ENCODE measurements around the gene FOXP4. TPM values are rescaled to one million over a fixed set of nuclear protein-coding genes. Genes with fewer than 3 reads are reported as not detected.

Gene FOXP4
- total RNA-seq, 1 donor from 2014 or later, result 137 TPM

DNA sequence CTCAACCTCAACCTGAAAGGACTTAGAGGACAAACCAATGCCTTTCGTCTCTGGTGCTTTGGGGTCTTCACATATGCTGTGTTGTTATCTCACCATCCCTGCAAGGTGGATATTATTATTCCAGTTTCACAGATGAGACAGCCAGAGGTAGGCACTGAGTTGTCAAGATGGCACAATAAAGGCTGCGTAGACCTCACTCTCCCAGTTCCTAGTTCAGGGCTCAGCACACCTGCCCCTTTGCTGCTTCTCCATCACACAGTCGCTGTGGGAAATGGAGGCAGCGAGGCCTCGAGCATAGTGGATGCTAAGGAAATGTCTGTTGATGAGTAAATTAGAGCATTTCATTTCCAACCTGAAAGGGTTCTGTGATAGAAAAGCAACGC, 22.0 kb downstream of the FOXP4 start:
- H3K9me3 Mint-ChIP-seq (ENCODE audit: low read depth), result no peaks in the 10 kb centered on the region
- DNase-seq (ENCODE audit: low spot score, unreplicated experiment), result no peak
- H3K27ac Mint-ChIP-seq, result peak overlapping the region; percentile 95
- TF ChIP-seq, protein P1, sequence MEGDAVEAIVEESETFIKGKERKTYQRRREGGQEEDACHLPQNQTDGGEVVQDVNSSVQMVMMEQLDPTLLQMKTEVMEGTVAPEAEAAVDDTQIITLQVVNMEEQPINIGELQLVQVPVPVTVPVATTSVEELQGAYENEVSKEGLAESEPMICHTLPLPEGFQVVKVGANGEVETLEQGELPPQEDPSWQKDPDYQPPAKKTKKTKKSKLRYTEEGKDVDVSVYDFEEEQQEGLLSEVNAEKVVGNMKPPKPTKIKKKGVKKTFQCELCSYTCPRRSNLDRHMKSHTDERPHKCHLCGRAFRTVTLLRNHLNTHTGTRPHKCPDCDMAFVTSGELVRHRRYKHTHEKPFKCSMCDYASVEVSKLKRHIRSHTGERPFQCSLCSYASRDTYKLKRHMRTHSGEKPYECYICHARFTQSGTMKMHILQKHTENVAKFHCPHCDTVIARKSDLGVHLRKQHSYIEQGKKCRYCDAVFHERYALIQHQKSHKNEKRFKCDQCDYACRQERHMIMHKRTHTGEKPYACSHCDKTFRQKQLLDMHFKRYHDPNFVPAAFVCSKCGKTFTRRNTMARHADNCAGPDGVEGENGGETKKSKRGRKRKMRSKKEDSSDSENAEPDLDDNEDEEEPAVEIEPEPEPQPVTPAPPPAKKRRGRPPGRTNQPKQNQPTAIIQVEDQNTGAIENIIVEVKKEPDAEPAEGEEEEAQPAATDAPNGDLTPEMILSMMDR (IDR thresholded peaks at IDR 0.05; ENCODE audit: unreplicated experiment), result no peak
- peaks cover 39% of the 10 kb centered on the region for H3K4me1 Mint-ChIP-seq (ENCODE audit: low read depth)
- peaks cover 27% of the 10 kb centered on the region for H3K36me3 Mint-ChIP-seq (ENCODE audit: insufficient read depth)
- H3K4me3 Mint-ChIP-seq (ENCODE audit: low read depth), result no peak overlapping the region
- H3K27me3 Mint-ChIP-seq, result no peaks in the 10 kb centered on the region

DNA sequence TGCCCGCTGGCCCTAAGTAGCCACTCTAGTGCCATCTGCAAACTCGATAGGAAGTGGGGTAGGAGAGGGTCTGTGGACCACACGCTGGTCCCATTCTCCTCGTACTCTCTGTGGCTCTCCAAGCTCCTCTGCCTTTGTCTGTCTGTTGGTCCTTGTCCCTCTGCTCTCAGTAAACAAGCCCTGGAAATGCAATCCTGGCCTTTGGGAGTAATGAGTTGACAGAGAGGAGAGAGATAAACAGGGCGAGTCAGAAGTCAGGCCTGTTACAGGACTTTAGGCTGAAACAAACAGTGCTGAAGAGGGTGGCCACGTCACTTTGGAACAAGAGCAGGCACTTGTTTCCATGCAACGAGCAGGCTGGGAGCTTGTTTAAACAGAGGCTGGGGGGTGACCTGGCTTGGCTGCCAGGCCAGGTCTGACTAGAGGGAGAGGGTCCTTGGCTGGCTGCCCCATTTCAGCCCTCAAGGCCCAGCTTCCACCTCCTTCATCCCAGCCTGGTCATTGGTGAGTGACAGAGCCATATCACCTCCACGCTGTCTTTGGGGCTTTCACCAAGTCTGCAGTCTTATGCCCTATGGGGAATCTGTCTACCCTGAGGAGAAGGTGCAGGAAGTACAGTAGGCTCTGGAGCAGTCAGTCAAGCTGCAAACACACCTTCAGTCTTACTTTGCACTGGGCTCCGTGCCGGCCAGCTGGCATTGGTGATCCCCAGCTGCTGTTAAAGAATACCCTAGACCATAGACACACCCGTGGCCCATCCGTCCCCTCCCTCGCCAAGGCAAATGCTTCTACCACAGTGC, 22.6 kb downstream of the FOXP4 start:
- Mint-ChIP-seq H3K27me3 (no peaks in the 10 kb centered on the region), H3K36me3 (ENCODE audit: insufficient read depth) (peaks cover 27% of the 10 kb centered on the region), H3K9me3 (ENCODE audit: low read depth) (no peaks in the 10 kb centered on the region), H3K4me1 (ENCODE audit: low read depth) (peaks cover 39% of the 10 kb centered on the region), H3K4me3 (ENCODE audit: low read depth) (peak overlapping the region; percentile 24), H3K27ac (peak overlapping the region; percentile 95)
- TF ChIP-seq, protein P1 (IDR thresholded peaks at IDR 0.05; ENCODE audit: unreplicated experiment), result no peak
- no peak for DNase-seq (ENCODE audit: low spot score, unreplicated experiment)

DNA sequence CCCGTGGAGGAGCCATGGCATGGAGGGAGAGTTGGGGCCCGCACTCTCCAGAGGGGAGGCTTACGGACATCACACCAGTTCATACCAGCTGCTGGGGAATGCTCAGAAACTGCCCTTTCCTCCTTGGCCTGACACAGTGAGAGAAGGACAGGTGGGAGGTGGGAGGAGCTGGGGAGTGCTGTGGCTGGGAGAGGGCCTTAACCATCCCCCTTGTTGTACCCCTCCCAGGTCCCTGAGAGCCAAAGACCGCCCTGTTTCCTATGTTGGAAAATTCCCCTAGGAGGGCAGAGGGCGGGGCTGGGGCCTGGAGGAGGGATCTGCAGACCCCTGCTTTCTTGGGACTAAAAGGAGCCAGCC, 24.1 kb downstream of the FOXP4 start:
- DNase-seq (ENCODE audit: low spot score, unreplicated experiment), result no peak
- no peaks in the 10 kb centered on the region for H3K27me3 Mint-ChIP-seq
- peaks cover 24% of the 10 kb centered on the region for H3K36me3 Mint-ChIP-seq (ENCODE audit: insufficient read depth)
- no peaks in the 10 kb centered on the region for H3K9me3 Mint-ChIP-seq (ENCODE audit: low read depth)
- peak overlapping the region; percentile 84 for H3K27ac Mint-ChIP-seq
- peaks cover 41% of the 10 kb centered on the region for H3K4me1 Mint-ChIP-seq (ENCODE audit: low read depth)
- no peak overlapping the region for H3K4me3 Mint-ChIP-seq (ENCODE audit: low read depth)
- TF ChIP-seq, protein P1 (IDR thresholded peaks at IDR 0.05; ENCODE audit: unreplicated experiment), result no peak

DNA sequence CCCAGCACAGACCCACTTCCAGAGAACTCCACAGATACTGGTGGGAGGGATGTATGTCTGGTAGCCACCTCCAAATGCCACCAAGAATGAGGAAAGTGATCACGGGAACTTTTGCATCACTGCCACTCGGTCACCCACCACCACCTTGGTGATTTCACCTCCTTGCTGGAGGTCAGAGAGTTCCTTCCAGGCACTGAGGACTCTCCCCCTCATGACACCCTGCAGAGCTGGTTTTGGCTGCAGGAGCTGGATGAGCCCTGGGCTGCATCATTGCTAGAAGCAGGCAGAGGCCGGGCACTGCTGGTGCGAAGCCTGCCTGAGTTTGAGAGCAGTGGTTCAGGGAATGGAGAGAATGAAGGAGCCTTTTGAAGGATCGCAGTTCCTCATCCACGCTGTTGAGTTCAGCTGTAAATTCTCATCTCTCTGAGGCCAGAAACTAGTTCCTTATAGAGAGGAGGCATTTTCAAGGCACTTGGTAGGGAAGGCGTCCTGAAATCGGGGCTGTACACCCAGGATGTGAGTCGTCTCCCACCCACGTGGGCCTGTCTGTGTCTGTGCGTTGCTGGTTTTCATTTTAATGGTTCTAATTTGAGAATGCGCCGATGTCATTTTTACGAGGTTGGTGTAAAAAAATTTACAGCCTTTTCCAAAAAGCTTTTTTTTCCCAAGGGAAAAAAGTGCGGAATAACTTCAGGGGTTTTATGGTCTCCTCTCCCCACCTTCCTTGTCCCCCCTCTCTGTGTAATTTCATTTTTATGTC, 25.0 kb downstream of the FOXP4 start:
- peaks cover 47% of the 10 kb centered on the region for H3K4me1 Mint-ChIP-seq (ENCODE audit: low read depth)
- peak overlapping the region; percentile 33 for H3K27ac Mint-ChIP-seq
- H3K4me3 Mint-ChIP-seq (ENCODE audit: low read depth), result no peak overlapping the region
- peaks cover 19% of the 10 kb centered on the region for H3K36me3 Mint-ChIP-seq (ENCODE audit: insufficient read depth)
- H3K9me3 Mint-ChIP-seq (ENCODE audit: low read depth), result no peaks in the 10 kb centered on the region
- TF ChIP-seq, protein P1 (IDR thresholded peaks at IDR 0.05; ENCODE audit: unreplicated experiment), result no peak
- no peaks in the 10 kb centered on the region for H3K27me3 Mint-ChIP-seq
- DNase-seq (ENCODE audit: low spot score, unreplicated experiment), result no peak

DNA sequence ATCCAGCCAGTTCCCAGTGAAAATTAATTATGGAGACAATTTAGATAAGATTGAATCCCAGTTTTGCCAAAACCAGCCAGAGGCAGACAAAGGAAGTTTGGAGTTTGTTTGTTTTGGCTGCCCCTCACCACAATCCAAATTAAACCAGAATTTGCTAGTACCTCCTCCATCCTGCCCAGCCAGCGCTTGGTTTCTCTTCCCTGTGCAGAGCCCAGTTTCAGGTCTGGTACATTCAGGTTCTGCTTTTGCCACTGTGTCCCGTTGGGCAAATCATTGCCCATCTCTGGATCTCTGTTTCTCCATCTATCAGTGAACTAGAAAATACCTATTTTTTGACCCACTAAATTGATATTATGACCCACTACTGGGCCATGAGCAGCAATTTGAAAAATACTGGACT, 26.4 kb downstream of the FOXP4 start:
- peaks cover 61% of the 10 kb centered on the region for H3K4me1 Mint-ChIP-seq (ENCODE audit: low read depth)
- no peak overlapping the region for H3K4me3 Mint-ChIP-seq (ENCODE audit: low read depth)
- TF ChIP-seq, protein P1 (IDR thresholded peaks at IDR 0.05; ENCODE audit: unreplicated experiment), result no peak
- no peaks in the 10 kb centered on the region for H3K9me3 Mint-ChIP-seq (ENCODE audit: low read depth)
- DNase-seq (ENCODE audit: low spot score, unreplicated experiment), result no peak
- peaks cover 10% of the 10 kb centered on the region for H3K36me3 Mint-ChIP-seq (ENCODE audit: insufficient read depth)
- no peaks in the 10 kb centered on the region for H3K27me3 Mint-ChIP-seq
- no peak overlapping the region for H3K27ac Mint-ChIP-seq
